Astrocyte of the cerebellum (primary cell): ENCODE data around the gene SLC37A1.
"Not testable (repeated sequence)": the region's sequence is repeated elsewhere in the genome, so short reads cannot be mapped to it uniquely, and the experiment has no call there.

Experiments
- DNase-seq: peaks from one replicate; pipeline ENCODE4 v3.0.0-alpha.2; 2011; ENCODE audit warnings: low read depth
- H3K4me3 ChIP-seq: 2 replicates; pipeline ENCODE4 v1.5.1; 2011; ENCODE audit warnings: mild to moderate bottlenecking, low read depth, low read length, moderate library complexity
- in situ Hi-C: cut with HindIII; loops from 2 replicates; pipeline ENCODE4 v1.10.0; 2017; ENCODE audit warnings: low sequenced_read_pairs
- TF ChIP-seq, protein P1 (sequence below): IDR thresholded peaks from 2 replicates; pipeline ENCODE4 v1.5.1; 2012; ENCODE audit warnings: low read length, low read depth, moderate library complexity, mild to moderate bottlenecking; ENCODE audit errors: missing control alignments

The SLC37A1 gene

DNA sequence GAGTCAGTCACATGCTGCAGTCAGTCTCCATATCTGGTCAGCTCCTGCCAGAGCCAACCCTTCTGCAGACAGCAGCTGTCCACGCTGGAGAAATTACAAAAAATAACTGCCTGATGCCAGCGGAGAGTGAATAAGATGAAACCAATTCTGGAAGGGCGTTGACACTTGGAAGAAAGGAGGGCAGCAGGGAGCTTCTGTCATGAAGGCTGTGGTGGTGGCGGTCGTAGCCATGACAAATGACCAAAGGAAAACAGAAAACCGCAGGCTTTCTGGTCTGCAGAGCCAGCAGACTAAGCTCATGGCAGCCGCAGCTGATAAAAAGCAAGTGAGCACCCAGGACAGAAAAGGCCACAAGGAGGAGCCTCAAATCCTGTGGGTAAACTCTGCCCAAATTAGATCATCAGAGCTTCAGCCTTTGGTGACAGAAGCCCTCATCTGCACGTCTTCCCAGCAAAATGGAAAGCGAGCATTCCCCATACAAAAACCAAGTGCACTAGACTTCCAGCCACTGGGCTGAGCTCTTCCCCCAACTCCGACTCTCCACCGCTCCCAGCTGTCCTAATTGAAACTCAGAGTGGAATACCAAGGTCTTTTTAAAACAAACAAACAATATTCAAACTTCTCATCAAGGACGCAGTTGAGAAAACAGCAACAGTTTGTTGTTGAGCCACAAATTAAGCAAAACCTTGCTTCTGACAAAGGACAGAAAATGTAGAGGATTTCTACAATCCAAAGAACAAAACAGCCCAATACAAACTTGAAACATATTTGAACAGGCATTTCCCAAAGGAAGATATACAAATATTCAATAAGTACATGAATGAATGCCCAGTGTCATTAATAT is 46.3 kb upstream of the SLC37A1 start:
- TF ChIP-seq, protein P1, sequence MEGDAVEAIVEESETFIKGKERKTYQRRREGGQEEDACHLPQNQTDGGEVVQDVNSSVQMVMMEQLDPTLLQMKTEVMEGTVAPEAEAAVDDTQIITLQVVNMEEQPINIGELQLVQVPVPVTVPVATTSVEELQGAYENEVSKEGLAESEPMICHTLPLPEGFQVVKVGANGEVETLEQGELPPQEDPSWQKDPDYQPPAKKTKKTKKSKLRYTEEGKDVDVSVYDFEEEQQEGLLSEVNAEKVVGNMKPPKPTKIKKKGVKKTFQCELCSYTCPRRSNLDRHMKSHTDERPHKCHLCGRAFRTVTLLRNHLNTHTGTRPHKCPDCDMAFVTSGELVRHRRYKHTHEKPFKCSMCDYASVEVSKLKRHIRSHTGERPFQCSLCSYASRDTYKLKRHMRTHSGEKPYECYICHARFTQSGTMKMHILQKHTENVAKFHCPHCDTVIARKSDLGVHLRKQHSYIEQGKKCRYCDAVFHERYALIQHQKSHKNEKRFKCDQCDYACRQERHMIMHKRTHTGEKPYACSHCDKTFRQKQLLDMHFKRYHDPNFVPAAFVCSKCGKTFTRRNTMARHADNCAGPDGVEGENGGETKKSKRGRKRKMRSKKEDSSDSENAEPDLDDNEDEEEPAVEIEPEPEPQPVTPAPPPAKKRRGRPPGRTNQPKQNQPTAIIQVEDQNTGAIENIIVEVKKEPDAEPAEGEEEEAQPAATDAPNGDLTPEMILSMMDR, result peak; percentile 28
- in situ Hi-C loops, result no loop called here
- H3K4me3 ChIP-seq, result no peak overlapping the region
- DNase-seq, result no peak

DNA sequence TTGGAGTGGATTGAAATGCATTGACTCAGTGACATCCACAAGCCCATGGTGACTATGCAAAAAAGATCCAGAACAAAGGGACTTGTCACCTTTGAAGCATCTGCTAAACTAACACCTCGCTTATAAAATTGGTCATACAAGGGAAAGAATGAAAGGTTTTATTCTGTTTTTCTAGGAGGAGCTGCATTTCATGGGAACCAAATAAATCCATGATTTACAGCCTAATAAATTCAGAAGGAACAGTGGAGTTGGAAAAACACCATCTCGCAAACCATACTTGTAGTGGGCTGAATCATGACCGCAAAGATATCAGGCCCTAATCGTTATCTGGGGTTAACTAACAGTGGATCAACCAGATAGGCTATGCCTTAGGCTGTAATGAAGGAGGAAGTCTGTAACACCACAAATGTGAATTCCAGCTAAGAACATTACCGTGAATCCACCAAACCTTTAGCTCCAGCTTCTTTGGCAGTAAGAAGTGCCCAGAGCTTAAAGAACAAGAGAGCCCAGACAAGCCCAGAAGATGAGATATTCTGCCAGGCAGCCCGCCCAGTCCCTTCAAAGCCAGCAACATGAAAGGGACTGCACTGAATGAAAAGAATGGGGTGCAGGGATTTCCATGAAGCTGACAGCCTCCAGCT is 45.0 kb upstream of the SLC37A1 start:
- no peak for DNase-seq
- in situ Hi-C loops, result no loop called here
- TF ChIP-seq, protein P1, result no peak
- no peak overlapping the region for H3K4me3 ChIP-seq

DNA sequence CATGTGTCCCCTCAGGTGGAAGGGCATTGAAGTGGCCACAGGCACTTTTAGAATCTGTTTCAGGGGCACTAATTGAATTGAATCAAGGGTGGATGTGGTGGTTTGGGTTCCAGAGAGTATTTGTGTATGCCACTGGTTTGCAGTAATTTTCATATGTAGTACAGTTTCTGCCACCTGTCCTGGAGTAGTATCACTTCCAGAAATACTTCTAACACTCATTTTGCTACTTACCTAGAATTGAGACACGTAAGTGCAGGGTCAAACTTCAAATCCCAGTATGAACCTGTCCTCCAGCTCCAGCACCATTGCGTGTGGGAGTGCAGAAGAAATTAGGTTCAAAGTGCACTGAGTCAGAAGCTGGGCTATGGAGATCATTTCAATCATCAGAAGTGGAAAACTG is 44.4 kb upstream of the SLC37A1 start:
- no peak for DNase-seq
- in situ Hi-C loops, result no loop called here
- no peak overlapping the region for H3K4me3 ChIP-seq
- TF ChIP-seq, protein P1, result no peak

DNA sequence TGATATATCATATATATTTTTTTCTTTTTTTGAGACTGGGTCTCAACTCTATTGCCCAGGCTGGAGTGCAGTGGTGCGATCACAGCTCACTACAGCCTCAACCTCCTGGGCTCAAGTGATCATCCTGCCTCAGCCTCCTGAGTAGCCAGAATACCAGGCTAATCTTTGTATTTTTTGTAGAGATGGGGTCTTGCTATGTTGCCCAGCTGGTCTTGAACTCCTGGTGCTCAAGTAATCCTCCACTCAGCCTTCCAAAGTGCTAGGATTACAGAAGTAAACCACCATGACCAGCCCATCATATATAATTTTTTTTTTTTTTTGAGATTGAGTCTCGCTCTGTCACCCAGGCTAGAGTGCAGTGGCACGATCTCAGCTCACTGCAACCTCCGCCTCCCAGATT is 43.9 kb upstream of the SLC37A1 start:
- in situ Hi-C loops, H3K4me3 ChIP-seq, DNase-seq: not testable (repeated sequence)

DNA sequence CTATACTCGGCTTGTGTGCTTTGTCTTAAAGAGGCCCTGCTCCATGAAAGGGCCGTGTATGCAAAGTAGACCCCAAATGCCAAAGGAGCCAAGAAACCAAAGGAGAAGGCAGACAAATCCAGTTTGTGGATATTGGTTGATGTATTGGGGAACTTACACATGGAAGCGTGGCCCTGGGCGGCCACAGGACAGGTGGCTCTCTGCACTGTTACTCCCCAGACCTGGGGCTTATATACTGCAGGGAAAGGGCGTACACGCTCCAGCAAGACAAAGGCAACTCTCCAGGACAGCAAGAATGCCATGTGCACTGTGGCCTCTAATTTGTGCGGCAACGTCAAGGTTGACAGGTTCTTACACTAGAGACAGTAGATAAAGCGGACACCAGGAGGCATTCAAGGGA is 42.4 kb upstream of the SLC37A1 start:
- in situ Hi-C loops, result no loop called here
- TF ChIP-seq, protein P1, result no peak
- DNase-seq, result no peak

DNA sequence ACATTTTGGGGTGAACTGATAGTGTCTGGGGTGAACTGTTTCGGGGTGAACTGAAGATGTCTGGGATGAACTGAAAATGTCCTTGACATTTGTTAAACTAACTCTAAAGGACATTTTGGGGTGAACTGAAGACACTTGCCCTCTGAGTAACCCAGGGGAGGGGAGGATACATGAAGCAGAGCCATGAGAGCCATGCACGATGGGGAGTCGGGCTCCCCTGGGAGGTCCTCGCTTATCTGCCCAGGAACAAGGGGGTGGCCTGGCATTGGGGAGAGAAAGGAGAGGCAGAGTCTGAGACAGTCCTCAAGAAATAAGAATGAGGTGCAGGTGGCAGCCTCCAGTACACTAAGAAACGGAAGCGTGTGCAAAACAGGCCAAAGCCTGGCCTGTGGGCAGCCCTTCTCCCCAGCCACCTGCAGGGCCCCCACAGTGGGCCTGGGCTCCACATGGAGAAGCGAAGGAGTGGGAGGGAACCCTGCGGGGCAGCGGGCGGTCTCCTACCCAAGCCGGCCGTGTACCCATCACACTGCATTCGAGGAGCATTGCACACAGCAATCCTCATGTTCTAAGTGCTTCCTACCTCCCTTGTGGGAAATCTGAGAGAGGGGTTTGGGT is 41.8 kb upstream of the SLC37A1 start:
- TF ChIP-seq, protein P1, result no peak
- in situ Hi-C loops, result no loop called here
- no peak for DNase-seq
- no peak overlapping the region for H3K4me3 ChIP-seq

More for the DNA sequence above, 42.4 kb upstream of the SLC37A1 start:
- H3K4me3 ChIP-seq, result no peak overlapping the region

DNA sequence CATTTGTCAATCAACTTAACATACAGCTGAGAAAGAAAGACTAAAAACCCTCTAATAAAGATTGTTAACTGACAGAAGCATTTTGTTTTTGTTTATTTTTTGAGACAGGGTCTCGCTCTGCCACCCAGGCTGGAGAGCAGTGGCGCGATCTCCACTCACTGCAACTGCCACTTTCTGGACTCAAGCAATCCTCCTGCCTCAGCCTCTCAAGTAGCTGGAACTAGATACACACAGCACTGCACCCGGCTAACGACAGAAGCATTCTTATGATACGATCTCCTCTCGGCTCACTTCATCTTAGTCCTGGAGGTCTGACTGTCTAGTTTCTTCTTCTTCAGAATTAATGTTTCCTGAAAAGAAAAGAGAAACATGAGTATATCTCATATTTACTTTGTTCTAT is 41.1 kb upstream of the SLC37A1 start:
- TF ChIP-seq, protein P1, result no peak

More for the DNA sequence above, 41.1 kb upstream of the SLC37A1 start:
- H3K4me3 ChIP-seq, result no peak overlapping the region
- no peak for DNase-seq
- in situ Hi-C loops, result no loop called here
